Measurements from ENCODE around the gene UBASH3A. TPM values are rescaled to one million over a fixed set of nuclear protein-coding genes. Genes with fewer than 3 reads are reported as not detected.

The UBASH3A gene
- polyA plus RNA-seq, 3 donors = not detected

DNA sequence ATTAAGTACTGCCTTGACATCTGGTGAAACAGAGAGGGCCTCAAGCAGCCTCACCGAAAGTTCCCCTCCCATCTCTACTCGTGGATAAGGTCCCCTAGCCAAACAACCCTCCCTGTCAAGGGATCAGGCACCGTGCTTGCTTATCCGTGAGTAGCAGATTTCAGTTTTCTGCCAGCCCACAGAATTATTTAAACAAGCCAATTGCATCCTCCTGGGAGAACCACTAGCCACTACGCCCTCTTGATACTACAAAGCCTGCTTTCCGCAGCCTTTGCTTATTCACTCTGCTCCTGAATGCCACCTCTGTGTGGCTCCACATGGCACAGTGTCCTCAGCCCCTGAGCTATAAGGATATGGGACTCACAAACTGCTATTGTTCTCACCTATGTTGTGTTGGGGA lies 47.1 kb upstream of the UBASH3A start:
- Mint-ChIP-seq H3K27ac (no peak overlapping the region), H3K9me3 (peaks cover 4 to 29% (median 18%) of the 10 kb centered on the region in 7 donors), H3K4me3 (no peak overlapping the region), H3K27me3 (ENCODE audit: low read depth in 3 of 3) (peaks cover 1 to 6% (median 4%) of the 10 kb centered on the region in 3 donors), H3K36me3 (no peaks in the 10 kb centered on the region), H3K4me1 (no peaks in the 10 kb centered on the region)
- DNase-seq = no peak
- Histone ChIP-seq H3K4me1 (ENCODE audit: control insufficient read depth in 1 of 2, insufficient read depth in 2 of 2, low read length in 2 of 2) (no peaks in the 10 kb centered on the region), H4K20me1 (ENCODE audit: insufficient read depth, low read length) (no peaks in the 10 kb centered on the region), H3K9me3 (replicated peaks in 1 of 2; ENCODE audit: control insufficient read depth in 1 of 2, insufficient read depth in 1 of 2, low read length in 2 of 2) (peaks cover 3 to 17% of the 10 kb centered on the region in 2 donors), H3K36me3 (replicated peaks in 1 of 2; ENCODE audit: control insufficient read depth in 1 of 2, insufficient read depth in 2 of 2, low read length in 2 of 2) (no peaks in the 10 kb centered on the region), H3K27me3 (ENCODE audit: control insufficient read depth in 2 of 2, insufficient read depth in 2 of 2, low read length in 2 of 2) (no peaks in the 10 kb centered on the region), H3K4me3 (replicated peaks in 1 of 3; ENCODE audit: low read depth in 2 of 3, low read length in 3 of 3) (no peak overlapping the region), H3K79me2 (ENCODE audit: insufficient read depth, low read length) (no peaks in the 10 kb centered on the region), H3K9ac (ENCODE audit: insufficient read depth, low read length, poor library complexity, severe bottlenecking) (no peak overlapping the region), H3K4me2 (replicated peaks; ENCODE audit: extremely low read depth, low read length, poor library complexity, severe bottlenecking) (no peak overlapping the region), H2AFZ (ENCODE audit: insufficient read depth, low read depth, low read length, poor library complexity, severe bottlenecking) (no peak overlapping the region), H3K27ac (ENCODE audit: low read depth in 1 of 2, low read length in 2 of 2) (no peak overlapping the region)
- intact Hi-C loops (cut with micrococcal nuclease) = no loop called here
- 86% methylated on average over 6 of the region's 6 CpGs for WGBS (ENCODE audit: insufficient coverage)
- TF ChIP-seq, protein P1, sequence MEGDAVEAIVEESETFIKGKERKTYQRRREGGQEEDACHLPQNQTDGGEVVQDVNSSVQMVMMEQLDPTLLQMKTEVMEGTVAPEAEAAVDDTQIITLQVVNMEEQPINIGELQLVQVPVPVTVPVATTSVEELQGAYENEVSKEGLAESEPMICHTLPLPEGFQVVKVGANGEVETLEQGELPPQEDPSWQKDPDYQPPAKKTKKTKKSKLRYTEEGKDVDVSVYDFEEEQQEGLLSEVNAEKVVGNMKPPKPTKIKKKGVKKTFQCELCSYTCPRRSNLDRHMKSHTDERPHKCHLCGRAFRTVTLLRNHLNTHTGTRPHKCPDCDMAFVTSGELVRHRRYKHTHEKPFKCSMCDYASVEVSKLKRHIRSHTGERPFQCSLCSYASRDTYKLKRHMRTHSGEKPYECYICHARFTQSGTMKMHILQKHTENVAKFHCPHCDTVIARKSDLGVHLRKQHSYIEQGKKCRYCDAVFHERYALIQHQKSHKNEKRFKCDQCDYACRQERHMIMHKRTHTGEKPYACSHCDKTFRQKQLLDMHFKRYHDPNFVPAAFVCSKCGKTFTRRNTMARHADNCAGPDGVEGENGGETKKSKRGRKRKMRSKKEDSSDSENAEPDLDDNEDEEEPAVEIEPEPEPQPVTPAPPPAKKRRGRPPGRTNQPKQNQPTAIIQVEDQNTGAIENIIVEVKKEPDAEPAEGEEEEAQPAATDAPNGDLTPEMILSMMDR (IDR thresholded peaks at IDR 0.05) = no peak

- Mint-ChIP-seq H3K4me1 (no peaks in the 10 kb centered on the region), H3K9me3 (peaks cover 4 to 29% (median 18%) of the 10 kb centered on the region in 7 donors), H3K27me3 (ENCODE audit: low read depth in 3 of 3) (peaks cover 6 to 8% (median 6%) of the 10 kb centered on the region in 3 donors), H3K27ac (no peak overlapping the region), H3K4me3 (no peak overlapping the region), H3K36me3 (no peaks in the 10 kb centered on the region)
- H3K79me2 ChIP-seq (ENCODE audit: insufficient read depth, low read length) = no peaks in the 10 kb centered on the region
- peaks cover 3 to 17% of the 10 kb centered on the region in 2 donors for H3K9me3 ChIP-seq (replicated peaks in 1 of 2; ENCODE audit: control insufficient read depth in 1 of 2, insufficient read depth in 1 of 2, low read length in 2 of 2)
- intact Hi-C loops (cut with micrococcal nuclease) = no loop called here
- WGBS (ENCODE audit: insufficient coverage) = no CpG with 5 or more reads among the region's 3 CpGs
- DNase-seq = no peak
- H3K4me3 ChIP-seq (replicated peaks in 1 of 3; ENCODE audit: low read depth in 2 of 3, low read length in 3 of 3) = no peak overlapping the region
- no peaks in the 10 kb centered on the region for H3K4me1 ChIP-seq (ENCODE audit: control insufficient read depth in 1 of 2, insufficient read depth in 2 of 2, low read length in 2 of 2)
- no peaks in the 10 kb centered on the region for H3K27me3 ChIP-seq (ENCODE audit: control insufficient read depth in 2 of 2, insufficient read depth in 2 of 2, low read length in 2 of 2)
- TF ChIP-seq, protein P1 (IDR thresholded peaks at IDR 0.05) = no peak
- H3K4me2 ChIP-seq (replicated peaks; ENCODE audit: extremely low read depth, low read length, poor library complexity, severe bottlenecking) = no peak overlapping the region
- no peak overlapping the region for H3K9ac ChIP-seq (ENCODE audit: insufficient read depth, low read length, poor library complexity, severe bottlenecking)
- no peak overlapping the region for H3K27ac ChIP-seq (ENCODE audit: low read depth in 1 of 2, low read length in 2 of 2)
- no peaks in the 10 kb centered on the region for H4K20me1 ChIP-seq (ENCODE audit: insufficient read depth, low read length)
- H3K36me3 ChIP-seq (replicated peaks in 1 of 2; ENCODE audit: control insufficient read depth in 1 of 2, insufficient read depth in 2 of 2, low read length in 2 of 2) = no peaks in the 10 kb centered on the region
- no peak overlapping the region for H2AFZ ChIP-seq (ENCODE audit: insufficient read depth, low read depth, low read length, poor library complexity, severe bottlenecking)
Measured at GRCh38 chr21:42357307-42357706, 46.4 kb upstream of the UBASH3A start.
